IPS-18a (cell line): ENCODE data around the gene SPAM1.

Source experiments
- H3K27ac ChIP-seq: one replicate; pipeline ENCODE4 v1.5.1; 2013; ENCODE audit warnings: low read length
- H3K27me3 ChIP-seq: one replicate; pipeline ENCODE4 v1.6.1; 2013; ENCODE audit warnings: mild to moderate bottlenecking, low read length; ENCODE audit not compliant: control insufficient read depth, insufficient read depth
- H3K36me3 ChIP-seq: one replicate; pipeline ENCODE4 v1.6.1; 2013; ENCODE audit warnings: low read depth, low read length; ENCODE audit not compliant: control insufficient read depth
- H3K4me1 ChIP-seq: one replicate; pipeline ENCODE4 v1.6.1; 2013; ENCODE audit warnings: low read depth, low read length; ENCODE audit not compliant: control insufficient read depth
- H3K4me3 ChIP-seq: one replicate; pipeline ENCODE4 v1.5.1; 2013; ENCODE audit warnings: low read length
- H3K9ac ChIP-seq: one replicate; pipeline ENCODE4 v1.6.1; 2013; ENCODE audit warnings: mild to moderate bottlenecking, low read length, moderate library complexity
- H3K9me3 ChIP-seq: one replicate; pipeline ENCODE4 v1.6.1; 2013; ENCODE audit warnings: low read depth, low read length; ENCODE audit not compliant: control insufficient read depth

SPAM1 gene

DNA sequence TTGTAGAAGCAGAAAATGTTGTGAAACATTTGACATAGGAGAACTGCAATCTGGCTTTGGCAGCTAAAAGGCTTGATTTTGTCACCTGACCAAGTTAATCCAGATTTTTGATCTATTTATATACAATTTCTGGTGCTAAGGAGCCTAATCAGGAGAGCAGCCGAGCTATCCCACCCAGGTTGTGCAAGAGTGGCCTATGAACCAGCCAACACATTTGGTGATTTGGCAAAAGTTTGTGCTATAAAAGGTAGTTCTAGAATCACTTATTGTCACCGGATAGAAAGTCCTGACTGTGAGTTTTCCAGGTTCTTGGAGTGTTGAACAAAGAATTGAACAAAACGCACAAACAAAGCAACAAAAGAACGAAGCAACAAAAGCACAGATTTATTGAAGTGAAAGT is 1.4 kb upstream of the SPAM1 start:
- no peak overlapping the region for H3K9ac ChIP-seq
- H3K27ac ChIP-seq = no peak overlapping the region
- no peaks in the 10 kb centered on the region for H3K36me3 ChIP-seq
- H3K4me3 ChIP-seq = no peak overlapping the region
- no peaks in the 10 kb centered on the region for H3K9me3 ChIP-seq
- H3K27me3 ChIP-seq = no peaks in the 10 kb centered on the region
- peaks cover 2% of the 10 kb centered on the region for H3K4me1 ChIP-seq

DNA sequence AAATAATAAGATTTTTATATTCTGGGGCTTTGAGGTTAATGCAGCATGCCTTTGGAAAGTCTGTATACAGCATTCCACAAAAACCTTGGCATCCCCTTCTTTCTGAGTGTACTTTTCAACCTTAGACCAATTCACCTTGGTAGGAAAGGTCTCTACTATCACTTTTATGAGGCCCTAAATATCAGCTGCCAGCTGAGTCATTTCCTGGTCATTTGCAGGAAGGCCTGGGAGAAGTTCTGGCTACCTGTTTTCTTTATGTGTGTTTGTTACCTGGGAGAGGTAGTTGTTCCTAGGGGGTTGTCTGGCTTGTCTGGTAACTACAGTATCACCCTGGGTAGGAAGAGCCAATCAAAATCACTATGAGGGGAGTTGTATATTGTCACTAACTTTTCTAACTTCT is 4.1 kb downstream of the SPAM1 start:
- H3K27me3 ChIP-seq = no peaks in the 10 kb centered on the region
- no peak overlapping the region for H3K27ac ChIP-seq
- H3K9ac ChIP-seq = no peak overlapping the region
- H3K9me3 ChIP-seq = no peaks in the 10 kb centered on the region
- peaks cover 19% of the 10 kb centered on the region for H3K4me1 ChIP-seq
- H3K36me3 ChIP-seq = no peaks in the 10 kb centered on the region
- no peak overlapping the region for H3K4me3 ChIP-seq

DNA sequence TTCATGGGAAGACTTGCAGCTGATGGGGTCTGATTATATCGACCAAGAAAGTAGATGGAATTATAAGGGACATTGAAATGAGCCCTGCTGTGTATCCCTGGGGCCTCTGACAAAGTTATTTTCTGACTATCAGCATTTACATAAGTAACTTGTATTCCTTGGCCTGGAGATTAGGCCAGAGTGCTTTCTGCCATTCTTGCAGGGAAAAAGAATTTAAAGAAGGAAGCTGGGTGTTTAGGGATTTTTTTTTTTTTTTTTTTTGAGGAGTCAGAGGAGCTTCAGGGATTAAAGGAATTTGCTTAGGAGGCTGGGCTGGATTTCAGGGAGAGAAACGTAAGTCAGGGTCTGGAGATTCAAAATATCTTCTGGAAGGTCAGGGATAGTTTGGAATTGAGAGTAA is 4.6 kb downstream of the SPAM1 start:
- H3K4me1 ChIP-seq = peaks cover 19% of the 10 kb centered on the region
- H3K27ac ChIP-seq = no peak overlapping the region
- no peaks in the 10 kb centered on the region for H3K36me3 ChIP-seq

DNA sequence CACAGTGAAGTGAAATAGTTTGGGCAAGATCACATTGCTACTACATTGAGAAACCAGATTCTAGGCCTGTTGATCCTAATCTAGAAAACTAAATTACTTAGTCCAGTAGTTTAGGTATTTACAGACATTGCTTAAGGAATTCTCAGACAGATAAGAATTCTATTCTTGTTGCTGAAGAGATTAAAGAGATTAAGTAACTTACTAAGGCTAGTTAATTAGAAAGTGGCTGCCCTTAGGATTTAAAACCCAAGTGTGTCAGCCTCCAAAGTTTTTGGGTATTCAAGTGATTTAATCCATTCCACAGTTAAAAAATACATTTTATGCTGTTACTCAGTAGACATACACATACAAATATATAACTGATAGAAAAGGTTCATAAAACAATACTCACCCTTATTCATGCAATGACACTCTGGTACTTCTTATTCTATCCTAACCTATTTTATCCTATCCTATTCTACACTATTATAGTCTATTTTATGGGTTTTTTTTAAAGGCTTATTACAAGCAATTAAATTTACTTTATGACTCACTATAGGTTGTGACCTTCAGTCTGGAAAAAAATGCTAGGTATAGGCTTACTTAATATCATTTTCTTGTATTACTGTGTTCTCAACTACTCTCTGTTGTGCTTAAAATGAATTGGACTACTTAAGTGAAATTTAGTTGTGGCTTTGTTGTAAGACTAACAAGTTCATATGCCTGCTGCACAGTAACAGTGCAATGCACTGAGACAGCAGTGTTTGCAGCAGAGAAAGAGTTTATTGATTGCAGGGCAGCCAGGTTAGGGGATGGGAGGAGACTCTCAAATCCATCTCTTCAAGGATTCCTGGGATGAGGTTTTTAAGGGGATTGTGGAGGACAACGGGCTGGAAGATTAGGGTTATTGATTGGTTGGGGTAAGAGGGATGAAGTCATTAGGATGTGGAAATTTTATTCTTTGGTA is 10.7 kb downstream of the SPAM1 start:
- H3K4me1 ChIP-seq = no peaks in the 10 kb centered on the region
- no peaks in the 10 kb centered on the region for H3K27me3 ChIP-seq
- H3K4me3 ChIP-seq = no peak overlapping the region
- no peaks in the 10 kb centered on the region for H3K36me3 ChIP-seq
- H3K9me3 ChIP-seq = no peaks in the 10 kb centered on the region
- no peak overlapping the region for H3K9ac ChIP-seq
- H3K27ac ChIP-seq = no peak overlapping the region

More for the DNA sequence above, 4.6 kb downstream of the SPAM1 start:
- no peaks in the 10 kb centered on the region for H3K9me3 ChIP-seq
- H3K27me3 ChIP-seq = no peaks in the 10 kb centered on the region
- no peak overlapping the region for H3K4me3 ChIP-seq
- H3K9ac ChIP-seq = no peak overlapping the region

DNA sequence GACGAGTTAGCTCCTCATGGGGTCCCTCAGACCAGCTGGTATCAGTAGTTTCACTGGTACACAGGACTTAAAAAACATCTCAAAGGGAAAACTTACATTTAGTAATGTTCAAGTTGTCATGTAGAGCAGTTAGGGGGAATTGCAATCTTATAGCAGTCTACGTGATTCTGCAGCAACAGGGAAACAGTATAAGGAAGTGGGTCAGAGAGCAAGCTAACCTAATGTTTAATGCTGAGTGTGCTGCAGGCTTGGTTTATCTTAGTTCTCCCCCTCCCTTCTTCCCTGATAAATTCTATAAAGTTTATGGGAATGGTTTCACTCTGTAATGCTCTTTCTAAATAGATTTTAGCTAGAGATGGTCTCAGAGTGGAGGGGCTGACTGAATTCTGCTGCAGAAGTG is 11.3 kb downstream of the SPAM1 start:
- peaks cover 4% of the 10 kb centered on the region for H3K4me1 ChIP-seq
- H3K27me3 ChIP-seq = no peaks in the 10 kb centered on the region

DNA sequence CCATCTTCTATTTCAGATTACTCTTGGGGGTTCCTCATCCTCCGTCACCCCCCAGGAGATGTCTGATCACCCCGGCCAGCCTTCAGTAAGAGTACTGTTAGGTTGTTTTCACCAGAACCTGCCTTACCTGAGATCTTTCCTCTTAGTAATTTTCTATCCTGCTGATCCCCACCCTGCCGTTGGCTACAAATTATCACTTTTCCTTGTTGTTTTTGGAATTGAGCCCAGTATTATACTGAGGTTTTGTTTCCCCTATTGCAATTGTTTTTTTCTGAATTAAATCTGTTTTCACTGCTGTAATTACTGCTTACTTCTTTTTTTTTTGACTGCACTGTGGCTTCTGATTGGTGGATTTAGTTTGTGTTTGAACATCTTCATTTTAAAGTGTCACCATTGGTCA is 14.7 kb downstream of the SPAM1 start:
- Histone ChIP-seq H3K9ac (no peak overlapping the region), H3K27me3 (no peaks in the 10 kb centered on the region), H3K4me3 (no peak overlapping the region), H3K27ac (no peak overlapping the region), H3K36me3 (no peaks in the 10 kb centered on the region), H3K9me3 (no peaks in the 10 kb centered on the region), H3K4me1 (peaks cover 24% of the 10 kb centered on the region)

More for the DNA sequence above, 11.3 kb downstream of the SPAM1 start:
- no peak overlapping the region for H3K4me3 ChIP-seq
- H3K9me3 ChIP-seq = no peaks in the 10 kb centered on the region
- H3K9ac ChIP-seq = no peak overlapping the region
- no peak overlapping the region for H3K27ac ChIP-seq
- H3K36me3 ChIP-seq = no peaks in the 10 kb centered on the region

DNA sequence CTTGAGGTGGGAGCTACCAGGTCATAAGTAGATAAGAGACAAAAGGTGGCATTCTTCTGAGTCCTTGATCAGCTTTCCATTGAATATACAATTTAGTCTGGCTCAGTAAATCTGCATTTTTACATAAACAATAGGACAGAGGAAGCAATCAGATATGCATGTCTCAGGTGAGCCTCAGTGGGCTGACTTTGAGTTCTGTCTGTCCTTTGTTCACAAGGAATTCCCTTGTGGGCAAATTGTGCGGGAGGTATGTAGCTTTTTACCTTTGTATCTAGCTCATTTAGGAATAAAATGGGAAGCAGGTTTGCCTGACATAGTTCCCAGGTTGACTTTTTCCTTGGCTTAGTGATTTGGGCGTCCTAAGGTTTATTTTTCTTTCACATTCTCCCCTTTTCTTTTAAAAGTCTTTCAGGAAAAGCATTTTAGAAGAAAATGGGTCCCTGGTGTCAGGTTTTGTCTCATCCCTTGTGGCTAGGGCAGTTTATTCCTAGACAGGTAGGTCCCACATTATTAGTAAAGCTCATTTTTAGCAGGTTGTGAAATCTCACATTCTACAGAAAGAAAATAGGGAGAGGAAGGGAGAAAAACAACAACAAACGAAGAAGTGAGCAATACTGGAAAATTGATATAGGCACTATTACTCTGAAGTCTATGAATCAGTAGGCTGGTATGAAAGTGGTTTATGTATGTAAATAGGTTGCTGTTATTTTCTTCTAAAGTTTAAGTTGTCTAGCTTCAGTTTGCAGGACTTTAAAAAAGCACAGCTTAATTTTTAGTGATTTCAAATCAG is 16.5 kb downstream of the SPAM1 start:
- Histone ChIP-seq H3K4me3 (no peak overlapping the region), H3K4me1 (peaks cover 40% of the 10 kb centered on the region), H3K27ac (no peak overlapping the region), H3K36me3 (no peaks in the 10 kb centered on the region), H3K9me3 (no peaks in the 10 kb centered on the region), H3K9ac (no peak overlapping the region), H3K27me3 (no peaks in the 10 kb centered on the region)

DNA sequence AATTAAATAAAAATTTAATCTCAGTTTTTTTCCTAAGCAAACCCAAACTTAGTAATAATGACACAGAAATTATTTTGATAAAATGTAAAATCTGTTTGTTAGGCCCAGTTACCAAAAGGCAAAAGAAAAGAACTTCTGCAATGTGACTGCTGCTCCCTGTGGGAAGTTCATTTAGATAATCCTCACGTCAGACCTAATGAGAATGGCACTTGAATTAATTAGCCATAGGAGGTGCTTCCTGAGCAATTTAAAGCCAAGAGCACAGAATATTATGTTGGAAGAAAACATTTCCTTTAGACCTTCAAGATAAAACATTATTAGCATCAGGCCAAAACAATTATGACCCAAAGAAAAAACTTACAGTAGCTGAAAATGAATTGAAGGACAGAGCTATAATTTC is 19.4 kb downstream of the SPAM1 start:
- Histone ChIP-seq H3K27ac (no peak overlapping the region), H3K27me3 (no peaks in the 10 kb centered on the region), H3K4me3 (no peak overlapping the region), H3K36me3 (no peaks in the 10 kb centered on the region), H3K4me1 (peaks cover 42% of the 10 kb centered on the region), H3K9me3 (no peaks in the 10 kb centered on the region), H3K9ac (no peak overlapping the region)

DNA sequence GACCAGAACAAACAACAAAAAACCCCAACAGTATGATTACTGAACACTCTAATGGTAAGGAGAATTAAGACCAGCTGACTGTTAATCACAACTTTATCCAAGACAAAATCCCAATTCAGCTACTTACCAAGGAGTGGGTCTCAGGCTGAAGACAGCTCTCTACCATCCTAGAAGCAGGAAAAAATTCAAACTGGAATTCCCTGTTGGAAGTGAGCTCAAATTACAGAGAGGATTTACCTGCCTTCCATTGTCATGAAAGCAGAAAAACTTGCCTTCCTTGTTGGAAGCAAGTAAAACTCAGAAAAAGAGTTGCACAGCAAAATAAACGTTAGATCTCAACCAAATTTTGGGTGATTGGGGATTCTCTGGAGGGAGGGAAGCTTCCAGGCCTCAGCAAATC is 20.9 kb downstream of the SPAM1 start:
- no peaks in the 10 kb centered on the region for H3K27me3 ChIP-seq
- no peaks in the 10 kb centered on the region for H3K36me3 ChIP-seq
- H3K4me1 ChIP-seq = peaks cover 42% of the 10 kb centered on the region
- peak overlapping the region; percentile 34 for H3K4me3 ChIP-seq
- H3K9ac ChIP-seq = no peak overlapping the region
- no peaks in the 10 kb centered on the region for H3K9me3 ChIP-seq
- H3K27ac ChIP-seq = no peak overlapping the region

DNA sequence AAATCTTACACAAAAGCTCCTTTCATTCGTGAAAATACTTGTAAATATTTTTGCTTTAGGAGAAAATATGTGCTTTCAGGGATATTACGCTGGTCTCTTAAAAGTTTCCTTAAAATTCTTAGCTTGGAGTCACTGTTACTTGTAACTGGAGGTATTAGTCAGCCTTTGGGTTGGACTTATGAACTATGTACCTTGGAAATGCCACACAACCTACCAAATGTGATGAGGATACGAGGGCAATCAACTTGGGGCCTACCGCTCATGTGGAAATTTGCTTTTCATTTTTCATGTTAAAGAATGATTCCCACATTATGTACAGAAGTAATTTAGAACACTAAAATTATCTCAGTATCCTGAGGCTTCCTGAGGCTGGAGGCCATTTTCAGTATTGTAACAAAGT is 23.1 kb downstream of the SPAM1 start:
- H3K4me3 ChIP-seq = no peak overlapping the region
- no peaks in the 10 kb centered on the region for H3K9me3 ChIP-seq
- no peak overlapping the region for H3K27ac ChIP-seq
- no peaks in the 10 kb centered on the region for H3K36me3 ChIP-seq
- H3K4me1 ChIP-seq = peaks cover 22% of the 10 kb centered on the region
- no peak overlapping the region for H3K9ac ChIP-seq
- H3K27me3 ChIP-seq = no peaks in the 10 kb centered on the region

DNA sequence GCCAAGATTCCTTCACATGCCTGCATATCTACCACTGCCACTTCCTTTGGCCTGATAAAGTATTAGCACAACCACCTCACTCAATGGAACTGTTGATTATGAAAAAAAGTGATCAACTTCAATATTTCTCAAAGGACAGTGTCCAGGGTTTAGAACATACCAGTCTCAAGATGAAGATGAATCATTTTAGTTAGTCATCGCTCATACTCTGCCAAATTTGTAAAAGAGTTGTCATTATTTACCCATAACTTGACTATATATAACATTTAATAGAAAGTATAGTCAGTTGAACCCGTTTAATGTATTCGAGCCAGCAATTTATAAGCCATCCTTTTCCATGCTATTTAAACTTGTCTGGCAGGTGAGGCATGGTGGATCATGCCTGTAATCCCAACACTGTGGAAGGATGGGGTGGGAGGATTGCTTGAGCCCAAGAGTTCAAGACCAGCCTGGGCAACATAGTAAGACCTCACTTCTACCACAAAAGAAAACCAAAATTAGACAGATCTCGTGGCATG is 33.2 kb downstream of the SPAM1 start:
- Histone ChIP-seq H3K4me3 (no peak overlapping the region), H3K4me1 (peaks cover 6% of the 10 kb centered on the region), H3K9me3 (no peaks in the 10 kb centered on the region), H3K36me3 (no peaks in the 10 kb centered on the region), H3K27me3 (no peaks in the 10 kb centered on the region), H3K27ac (no peak overlapping the region), H3K9ac (no peak overlapping the region)
